Nephron (organoid): ENCODE measurements around the gene PEX5L.

Experiments used
- H3K27ac Mint-ChIP-seq, 3 experiments: 2 replicates each; pipeline ENCODE4 v1.8.0; 2020; ENCODE audit warnings: mixed read lengths in 3 of 3, mild to moderate bottlenecking in 2 of 3, moderate library complexity in 1 of 3
- H3K27me3 Mint-ChIP-seq: 2 replicates; pipeline ENCODE4 v1.8.0; 2021; ENCODE audit warnings: low read depth, mild to moderate bottlenecking, moderate library complexity, mixed read lengths
- H3K36me3 Mint-ChIP-seq: 2 replicates; pipeline ENCODE4 v1.8.0; 2020; ENCODE audit warnings: low read depth, mixed read lengths
- H3K4me1 Mint-ChIP-seq: 2 replicates; pipeline ENCODE4 v1.8.0; 2020; ENCODE audit warnings: mixed read lengths
- H3K4me3 Mint-ChIP-seq, 3 experiments: 2 replicates each; pipeline ENCODE4 v1.8.0; 2020; ENCODE audit warnings: mild to moderate bottlenecking in 3 of 3, mixed read lengths in 3 of 3, moderate library complexity in 2 of 3
- H3K9me3 Mint-ChIP-seq: 2 replicates; pipeline ENCODE4 v1.8.0; 2020; ENCODE audit warnings: mixed read lengths
- CTCF ChIP-seq, 3 experiments: fragments of 200-600 bp; sonication (generic); IDR thresholded peaks; one replicate each; pipeline ENCODE4 v1.5.0; 2021; ENCODE audit warnings: antibody characterized with exemption in 3 of 3; ENCODE audit not compliant: unreplicated experiment in 3 of 3

The PEX5L gene

DNA sequence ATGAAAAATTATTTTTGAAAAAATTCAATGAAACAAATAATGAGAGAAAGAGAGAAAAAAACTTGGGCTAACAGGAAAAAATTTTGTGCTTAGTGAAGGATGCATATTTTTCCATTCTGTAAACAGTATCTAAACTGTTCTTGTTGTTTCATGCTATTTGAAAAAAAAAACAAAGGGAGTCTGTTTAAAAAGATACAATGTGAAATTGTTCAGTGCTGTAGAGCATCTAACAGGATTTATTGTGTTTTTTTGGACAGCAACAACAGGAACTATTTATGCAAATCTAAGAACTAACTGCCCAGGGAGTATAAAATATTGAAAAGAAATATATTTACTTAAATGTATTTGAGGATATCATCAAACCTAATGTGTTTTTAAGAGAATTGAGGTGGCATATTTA lies 55.1 kb downstream of the PEX5L start:
- H3K4me3 Mint-ChIP-seq: no peak overlapping the region
- H3K9me3 Mint-ChIP-seq: no peaks in the 10 kb centered on the region
- no peak for TF ChIP-seq CTCF (IDR thresholded peaks at IDR 0.05; ENCODE audit: unreplicated experiment in 3 of 3)
- no peaks in the 10 kb centered on the region for H3K4me1 Mint-ChIP-seq
- no peaks in the 10 kb centered on the region for H3K27me3 Mint-ChIP-seq
- no peak overlapping the region for H3K27ac Mint-ChIP-seq
- H3K36me3 Mint-ChIP-seq: no peaks in the 10 kb centered on the region

- H3K4me3 Mint-ChIP-seq: no peak overlapping the region
- no peaks in the 10 kb centered on the region for H3K9me3 Mint-ChIP-seq
- TF ChIP-seq CTCF (IDR thresholded peaks at IDR 0.05; ENCODE audit: unreplicated experiment in 3 of 3): no peak
- H3K27ac Mint-ChIP-seq: no peak overlapping the region
- H3K27me3 Mint-ChIP-seq: no peaks in the 10 kb centered on the region
- H3K4me1 Mint-ChIP-seq: no peaks in the 10 kb centered on the region
- no peaks in the 10 kb centered on the region for H3K36me3 Mint-ChIP-seq
Observed at GRCh38 chr3:179977356-179977755, 59.4 kb downstream of the PEX5L start.

GRCh38 chr3:179973931-179974361 lies 62.8 kb downstream of the PEX5L start:
- Mint-ChIP-seq H3K4me3 (no peak overlapping the region), H3K36me3 (no peaks in the 10 kb centered on the region), H3K9me3 (no peaks in the 10 kb centered on the region), H3K27me3 (no peaks in the 10 kb centered on the region), H3K4me1 (no peaks in the 10 kb centered on the region), H3K27ac (peak overlapping the region in 1 of 3 experiments; percentile 19)
- TF ChIP-seq CTCF (IDR thresholded peaks at IDR 0.05; ENCODE audit: unreplicated experiment in 3 of 3): no peak

DNA sequence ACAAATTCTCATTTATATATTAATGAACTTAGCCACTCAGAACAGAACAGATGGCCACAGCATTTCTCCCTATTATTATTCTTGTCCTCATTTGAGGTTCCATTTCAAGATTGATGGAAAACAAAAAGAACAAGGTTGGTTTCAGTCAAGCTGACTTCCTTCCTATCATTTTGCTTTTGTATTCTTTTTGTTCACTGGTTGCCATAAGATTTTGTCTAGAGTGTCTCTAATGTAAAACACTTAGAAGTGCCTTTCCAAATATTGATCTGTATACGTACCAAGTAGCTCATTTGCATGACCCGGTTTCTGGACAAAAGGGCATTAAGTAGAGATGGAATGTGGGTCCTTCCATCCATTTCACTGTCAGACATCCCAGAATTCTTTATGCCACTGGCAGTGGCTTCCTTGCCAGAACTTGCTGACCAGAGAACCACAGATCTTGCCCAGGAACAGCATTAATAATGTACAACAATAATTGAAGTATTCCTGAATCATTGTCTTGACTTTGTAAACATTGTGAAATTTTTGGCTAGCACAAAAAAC lies 63.8 kb downstream of the PEX5L start:
- H3K4me1 Mint-ChIP-seq: no peaks in the 10 kb centered on the region
- no peak for TF ChIP-seq CTCF (IDR thresholded peaks at IDR 0.05; ENCODE audit: unreplicated experiment in 3 of 3)
- no peaks in the 10 kb centered on the region for H3K36me3 Mint-ChIP-seq
- H3K4me3 Mint-ChIP-seq: no peak overlapping the region
- no peaks in the 10 kb centered on the region for H3K9me3 Mint-ChIP-seq
- no peaks in the 10 kb centered on the region for H3K27me3 Mint-ChIP-seq
- H3K27ac Mint-ChIP-seq: no peak overlapping the region

GRCh38 chr3:179971280-179971679 lies 65.5 kb downstream of the PEX5L start:
- TF ChIP-seq CTCF (IDR thresholded peaks at IDR 0.05; ENCODE audit: unreplicated experiment in 3 of 3): no peak
- Mint-ChIP-seq H3K36me3 (no peaks in the 10 kb centered on the region), H3K4me1 (no peaks in the 10 kb centered on the region), H3K9me3 (no peaks in the 10 kb centered on the region), H3K4me3 (no peak overlapping the region), H3K27ac (no peak overlapping the region), H3K27me3 (peaks cover 5% of the 10 kb centered on the region)

- no peak overlapping the region for H3K4me3 Mint-ChIP-seq
- peaks cover 5% of the 10 kb centered on the region for H3K27me3 Mint-ChIP-seq
- H3K36me3 Mint-ChIP-seq: no peaks in the 10 kb centered on the region
- H3K4me1 Mint-ChIP-seq: no peaks in the 10 kb centered on the region
- no peaks in the 10 kb centered on the region for H3K9me3 Mint-ChIP-seq
- no peak for TF ChIP-seq CTCF (IDR thresholded peaks at IDR 0.05; ENCODE audit: unreplicated experiment in 3 of 3)
- no peak overlapping the region for H3K27ac Mint-ChIP-seq
Observed at GRCh38 chr3:179970746-179971145, 66.0 kb downstream of the PEX5L start.
